Hepatocyte (in vitro differentiated cells): Measurements from ENCODE around the gene ASB6. TPM values are rescaled to one million over a fixed set of nuclear protein-coding genes. Genes with fewer than 3 reads are reported as not detected.
"Not testable (repeated sequence)": the region's sequence is repeated elsewhere in the genome, so short reads cannot be mapped to it uniquely, and the experiment has no call there.

Experiments used
- DNase-seq: peaks from one replicate; pipeline ENCODE4 v3.0.0-alpha.2; 2016; ENCODE audit warnings: low spot score
- H2AFZ ChIP-seq: fragments of 200-600 bp; sonication (generic); 2 replicates; pipeline ENCODE4 v1.6.0; 2016; ENCODE audit warnings: antibody characterized with exemption, mild to moderate bottlenecking
- H3K27ac ChIP-seq: fragments of 200-600 bp; sonication (generic); 2 replicates; pipeline ENCODE4 v1.5.1; 2016; ENCODE audit warnings: mild to moderate bottlenecking
- H3K27me3 ChIP-seq: fragments of 200-600 bp; sonication (generic); 2 replicates; pipeline ENCODE4 v1.6.1; 2016
- H3K36me3 ChIP-seq: fragments of 200-600 bp; sonication (generic); replicated peaks from 2 replicates; pipeline ENCODE4 v1.5.1; 2016; ENCODE audit warnings: low read depth; ENCODE audit not compliant: insufficient read depth
- H3K4me1 ChIP-seq: fragments of 200-600 bp; sonication (generic); 2 replicates; pipeline ENCODE4 v1.5.1; 2016; ENCODE audit warnings: mild to moderate bottlenecking, moderate library complexity; ENCODE audit not compliant: insufficient read depth
- H3K4me2 ChIP-seq: fragments of 200-600 bp; sonication (generic); 2 replicates; pipeline ENCODE4 v1.6.0; 2016
- H3K4me3 ChIP-seq: fragments of 200-600 bp; sonication (generic); 2 replicates; pipeline ENCODE4 v1.5.1; 2016; ENCODE audit warnings: mild to moderate bottlenecking
- H3K79me2 ChIP-seq: fragments of 200-600 bp; sonication (generic); 2 replicates; pipeline ENCODE4 v1.6.0; 2017; ENCODE audit warnings: mild to moderate bottlenecking
- H3K9me2 ChIP-seq: fragments of 200-600 bp; sonication (generic); replicated peaks from 2 replicates; pipeline ENCODE4 v1.6.0; 2017; ENCODE audit warnings: mild to moderate bottlenecking; ENCODE audit not compliant: insufficient read depth
- H3K9me3 ChIP-seq: fragments of 200-600 bp; sonication (generic); 2 replicates; pipeline ENCODE4 v1.5.1; 2016; ENCODE audit warnings: low read depth, mild to moderate bottlenecking
- H4K20me1 ChIP-seq: fragments of 200-600 bp; sonication (generic); 2 replicates; pipeline ENCODE4 v1.6.0; 2016; ENCODE audit warnings: mild to moderate bottlenecking; ENCODE audit not compliant: insufficient read depth, poor library complexity, severe bottlenecking
- CTCF ChIP-seq: fragments of 200-600 bp; sonication (generic); IDR thresholded peaks from 2 replicates; pipeline ENCODE4 v1.5.1; 2016; ENCODE audit warnings: antibody characterized with exemption, mild to moderate bottlenecking; ENCODE audit not compliant: poor library complexity
- EZH2 ChIP-seq: fragments of 200-600 bp; sonication (generic); IDR thresholded peaks from 2 replicates; pipeline ENCODE4 v1.6.1; 2016; ENCODE audit warnings: antibody characterized with exemption, mild to moderate bottlenecking, borderline replicate concordance
- EZH2phosphoT487 ChIP-seq: fragments of 200-600 bp; sonication (generic); IDR thresholded peaks from one replicate; pipeline ENCODE4 v1.6.1; 2018; ENCODE audit warnings: antibody characterized with exemption, mild to moderate bottlenecking, low read depth, moderate library complexity; ENCODE audit not compliant: unreplicated experiment, severe bottlenecking
- WGBS: methylation state at CpG from one replicate; pipeline ENCODE4 v1.1.6; 2016; ENCODE audit warnings: low lambda C conversion rate; ENCODE audit errors: missing lambda C conversion rate; 5-methylcytosine and 5-hydroxymethylcytosine counted together
- polyA plus RNA-seq: library from polyadenylated mRNA; unstranded; fragments of >200 nt; fragmentation: Nextera tagmentation; extraction: Ambion mirVana; gene quantifications from 2 replicates; pipeline ENCODE4 v1.2.1, GENCODE V29; 2016
- total RNA-seq: library from RNA; depleted of rRNA; stranded (reverse); fragments of >200 nt; gene quantifications from 2 replicates; pipeline ENCODE4 v1.2.3, GENCODE V29; 2014

The ASB6 gene
- total and polyA plus RNA-seq, 2 experiments from 2014 or later = 14.2 to 15.5 TPM

- Histone ChIP-seq H3K9me3 (no peaks in the 10 kb centered on the region), H3K9me2 (no peaks in the 10 kb centered on the region), H3K27ac (no peak overlapping the region), H4K20me1 (peaks cover 26% of the 10 kb centered on the region), H3K4me3 (no peak overlapping the region), H3K27me3 (no peaks in the 10 kb centered on the region), H3K4me2 (no peak overlapping the region), H2AFZ (no peak overlapping the region), H3K79me2 (peaks cover 49% of the 10 kb centered on the region), H3K4me1 (peaks cover 10% of the 10 kb centered on the region), H3K36me3 (no peaks in the 10 kb centered on the region)
- DNase-seq = no peak
- no peak for TF ChIP-seq EZH2phosphoT487
- no peak for TF ChIP-seq CTCF
- TF ChIP-seq EZH2 = no peak
- 92% methylated on average over 9 of the region's 9 CpGs for WGBS
Observed at GRCh38 chr9:129637102-129637501, 4.8 kb downstream of the ASB6 start.

GRCh38 chr9:129636343-129636742 is 5.6 kb downstream of the ASB6 start:
- Histone ChIP-seq H3K79me2 (peaks cover 51% of the 10 kb centered on the region), H4K20me1 (peaks cover 33% of the 10 kb centered on the region)
- not testable (repeated sequence) for H3K9me3 ChIP-seq, H3K4me3 ChIP-seq, DNase-seq, H3K27me3 ChIP-seq, H3K4me2 ChIP-seq, H3K36me3 ChIP-seq, H3K4me1 ChIP-seq, H2AFZ ChIP-seq, H3K9me2 ChIP-seq, H3K27ac ChIP-seq
- WGBS = 98% methylated on average over 10 of the region's 10 CpGs

- 96% methylated on average over 34 of the region's 34 CpGs for WGBS
- TF ChIP-seq CTCF (no peak), EZH2phosphoT487 (no peak), EZH2 (no peak)
- Histone ChIP-seq H3K9me2 (no peaks in the 10 kb centered on the region), H3K27me3 (no peaks in the 10 kb centered on the region), H3K4me3 (no peak overlapping the region), H3K4me1 (peaks cover under 1% of the 10 kb centered on the region), H3K36me3 (no peaks in the 10 kb centered on the region), H2AFZ (no peak overlapping the region), H3K79me2 (peaks cover 51% of the 10 kb centered on the region), H4K20me1 (peaks cover 35% of the 10 kb centered on the region), H3K9me3 (no peaks in the 10 kb centered on the region), H3K27ac (no peak overlapping the region), H3K4me2 (no peak overlapping the region)
- no peak for DNase-seq
Observed at GRCh38 chr9:129635099-129636065, 6.6 kb downstream of the ASB6 start.

GRCh38 chr9:129633848-129634247 is 8.1 kb downstream of the ASB6 start:
- Histone ChIP-seq H3K27me3 (no peaks in the 10 kb centered on the region), H3K9me2 (no peaks in the 10 kb centered on the region), H3K4me3 (no peak overlapping the region), H2AFZ (no peak overlapping the region), H3K36me3 (no peaks in the 10 kb centered on the region), H3K4me2 (no peak overlapping the region), H3K9me3 (no peaks in the 10 kb centered on the region), H3K79me2 (peaks cover 56% of the 10 kb centered on the region), H4K20me1 (peaks cover 51% of the 10 kb centered on the region), H3K4me1 (peaks cover 3% of the 10 kb centered on the region), H3K27ac (no peak overlapping the region)
- WGBS = 87% methylated on average over 13 of the region's 13 CpGs
- DNase-seq = no peak
- no peak for TF ChIP-seq EZH2
- TF ChIP-seq CTCF = no peak
- no peak for TF ChIP-seq EZH2phosphoT487
